Right lobe of liver (tissue), 4 donors: Measurements from ENCODE around the gene KIAA0319L.

Source experiments
- POLR2A ChIP-seq: fragments of 450-650 bp; IDR thresholded peaks from one replicate; pipeline ENCODE4 v1.6.1; 2017; ENCODE audit warnings: antibody characterized with exemption, mild to moderate bottlenecking
- TF ChIP-seq, protein P1 (sequence below), 4 donors: fragments of 200-600 bp in 3 of 4; fragments of 450-650 bp in 1 of 4; IDR thresholded peaks; one replicate each; pipeline versions ENCODE4 v1.5.1 to v1.8.0; 2016 to 2022; ENCODE audit warnings: antibody characterized with exemption in 4 of 4, mild to moderate bottlenecking in 2 of 4
- donor health status: DM: no; HTN: no; CAD: no.
- donor health status: DM: no; HTN: no; CAD: no.
- donor health status: DM: no; HTN: yes; CAD: no.

DNA sequence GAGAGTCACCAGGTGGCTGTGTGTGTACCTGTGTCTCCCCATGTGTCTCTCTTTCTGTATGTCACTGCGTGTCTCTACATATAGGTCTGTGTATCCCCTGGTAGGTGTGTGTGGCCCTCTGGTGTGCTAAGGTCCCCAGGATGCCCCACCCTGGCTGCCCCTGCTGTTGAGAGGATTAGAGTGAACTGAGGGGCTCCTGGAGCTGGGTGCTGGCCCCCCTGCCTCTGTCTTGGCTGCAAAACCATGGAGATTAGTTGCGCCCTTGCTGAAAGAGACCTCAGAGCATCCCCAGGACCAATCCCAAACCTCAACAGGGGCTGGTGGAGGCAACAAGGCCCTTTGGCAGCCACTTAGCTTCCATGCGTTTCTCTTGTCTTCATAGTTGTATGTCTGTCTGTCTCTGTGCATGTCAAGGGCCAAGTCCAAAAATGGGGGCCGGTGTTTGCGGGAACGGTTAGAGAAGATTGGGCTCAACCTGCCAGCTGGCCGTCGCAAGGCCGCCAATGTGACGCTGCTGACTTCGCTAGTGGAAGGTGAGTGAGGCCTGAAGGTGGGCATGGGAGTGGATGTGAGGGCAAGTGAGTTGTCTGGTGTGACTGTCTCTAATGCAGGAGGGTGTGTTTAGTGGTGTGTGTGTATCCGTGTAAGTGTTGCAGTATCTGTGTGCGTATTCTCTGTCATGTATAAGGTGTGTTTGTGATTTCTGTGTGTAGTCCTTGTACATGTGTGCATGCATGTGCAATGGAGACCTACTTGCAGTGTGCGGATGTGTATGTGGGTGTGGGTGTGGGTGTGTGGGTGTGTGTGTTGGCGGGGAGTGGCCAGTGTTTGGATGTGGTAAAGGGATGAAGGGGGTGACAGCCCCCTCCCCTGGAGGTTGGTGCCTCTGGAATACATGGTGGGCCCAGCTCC, 32.6 kb upstream of the KIAA0319L start:
- TF ChIP-seq, protein P1, sequence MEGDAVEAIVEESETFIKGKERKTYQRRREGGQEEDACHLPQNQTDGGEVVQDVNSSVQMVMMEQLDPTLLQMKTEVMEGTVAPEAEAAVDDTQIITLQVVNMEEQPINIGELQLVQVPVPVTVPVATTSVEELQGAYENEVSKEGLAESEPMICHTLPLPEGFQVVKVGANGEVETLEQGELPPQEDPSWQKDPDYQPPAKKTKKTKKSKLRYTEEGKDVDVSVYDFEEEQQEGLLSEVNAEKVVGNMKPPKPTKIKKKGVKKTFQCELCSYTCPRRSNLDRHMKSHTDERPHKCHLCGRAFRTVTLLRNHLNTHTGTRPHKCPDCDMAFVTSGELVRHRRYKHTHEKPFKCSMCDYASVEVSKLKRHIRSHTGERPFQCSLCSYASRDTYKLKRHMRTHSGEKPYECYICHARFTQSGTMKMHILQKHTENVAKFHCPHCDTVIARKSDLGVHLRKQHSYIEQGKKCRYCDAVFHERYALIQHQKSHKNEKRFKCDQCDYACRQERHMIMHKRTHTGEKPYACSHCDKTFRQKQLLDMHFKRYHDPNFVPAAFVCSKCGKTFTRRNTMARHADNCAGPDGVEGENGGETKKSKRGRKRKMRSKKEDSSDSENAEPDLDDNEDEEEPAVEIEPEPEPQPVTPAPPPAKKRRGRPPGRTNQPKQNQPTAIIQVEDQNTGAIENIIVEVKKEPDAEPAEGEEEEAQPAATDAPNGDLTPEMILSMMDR (IDR thresholded peaks at IDR 0.05) = no peak
- TF ChIP-seq POLR2A = no peak
